HEK293T (cell line): Measurements from ENCODE around the gene DSCAM.

ENCODE experiments used
- CTBP1 ChIP-seq: fragments of 450-650 bp; IDR thresholded peaks from 2 replicates; pipeline ENCODE4 v1.6.1; 2016; ENCODE audit warnings: borderline replicate concordance
- ELF4 ChIP-seq: fragments of 450-650 bp; IDR thresholded peaks from 2 replicates; pipeline ENCODE4 v1.6.1; 2017; ENCODE audit warnings: antibody characterized with exemption
- SUZ12 ChIP-seq: fragments of 450-650 bp; IDR thresholded peaks from 2 replicates; pipeline ENCODE4 v1.6.1; 2016; ENCODE audit warnings: mild to moderate bottlenecking

- TF ChIP-seq SUZ12 = no peak
- no peak for TF ChIP-seq CTBP1
- no peak for TF ChIP-seq ELF4
These were observed 655.8 kb downstream of the DSCAM start for GRCh38 chr21:40191196-40191595.
